ENCODE data around the gene TXNL4B.
"Not testable (repeated sequence)": the region's sequence is repeated elsewhere in the genome, so short reads cannot be mapped to it uniquely, and the experiment has no call there.

Gene TXNL4B

GRCh38 chr16:72084445-72084844, 9.0 kb downstream of the TXNL4B start:
- peaks cover 2% of the 10 kb centered on the region for H3K9me3 ChIP-seq (ENCODE audit: severe bottlenecking)
- no peak for DNase-seq
- H3K36me3 ChIP-seq, result peaks cover 45% of the 10 kb centered on the region
- no peak overlapping the region for H3K27ac ChIP-seq
- TF ChIP-seq CTCF (IDR thresholded peaks at IDR 0.05; ENCODE audit: low read depth, low read length), result no peak
- H3K4me3 ChIP-seq (ENCODE audit: low read depth, low read length), result no peak overlapping the region
- no peaks in the 10 kb centered on the region for H3K27me3 ChIP-seq (ENCODE audit: insufficient read depth, low read depth, severe bottlenecking)

- H3K27ac ChIP-seq, result no peak overlapping the region
- no peak for DNase-seq
- H3K27me3 ChIP-seq (ENCODE audit: insufficient read depth, low read depth, severe bottlenecking), result no peaks in the 10 kb centered on the region
- H3K36me3 ChIP-seq, result peaks cover 40% of the 10 kb centered on the region
- no peak for TF ChIP-seq CTCF (IDR thresholded peaks at IDR 0.05; ENCODE audit: low read depth, low read length)
- peaks cover 2% of the 10 kb centered on the region for H3K9me3 ChIP-seq (ENCODE audit: severe bottlenecking)
- no peak overlapping the region for H3K4me3 ChIP-seq (ENCODE audit: low read depth, low read length)
Observed at GRCh38 chr16:72083778-72084404, 9.5 kb downstream of the TXNL4B start.

GRCh38 chr16:72076991-72077706, 16.3 kb downstream of the TXNL4B start:
- H3K9me3 ChIP-seq (ENCODE audit: severe bottlenecking); DNase-seq; H3K36me3 ChIP-seq; H3K27me3 ChIP-seq (ENCODE audit: insufficient read depth, low read depth, severe bottlenecking); H3K4me3 ChIP-seq (ENCODE audit: low read depth, low read length); H3K27ac ChIP-seq: not testable (repeated sequence)

GRCh38 chr16:72075067-72075466, 18.4 kb downstream of the TXNL4B start:
- H3K9me3 ChIP-seq (ENCODE audit: severe bottlenecking); H3K27me3 ChIP-seq (ENCODE audit: insufficient read depth, low read depth, severe bottlenecking); H3K27ac ChIP-seq; H3K4me3 ChIP-seq (ENCODE audit: low read depth, low read length); H3K36me3 ChIP-seq; DNase-seq: not testable (repeated sequence)

- no peak overlapping the region for H3K4me3 ChIP-seq (ENCODE audit: low read depth, low read length)
- H3K27me3 ChIP-seq (ENCODE audit: insufficient read depth, low read depth, severe bottlenecking), result no peaks in the 10 kb centered on the region
- TF ChIP-seq CTCF (IDR thresholded peaks at IDR 0.05; ENCODE audit: low read depth, low read length), result no peak
- no peaks in the 10 kb centered on the region for H3K9me3 ChIP-seq (ENCODE audit: severe bottlenecking)
- no peaks in the 10 kb centered on the region for H3K36me3 ChIP-seq
- DNase-seq, result no peak
- no peak overlapping the region for H3K27ac ChIP-seq
Observed at GRCh38 chr16:72073560-72074230, 19.7 kb downstream of the TXNL4B start.

- H3K27me3 ChIP-seq (ENCODE audit: insufficient read depth, low read depth, severe bottlenecking), result no peaks in the 10 kb centered on the region
- H3K36me3 ChIP-seq, result no peaks in the 10 kb centered on the region
- H3K27ac ChIP-seq, result no peak overlapping the region
- no peak for TF ChIP-seq CTCF (IDR thresholded peaks at IDR 0.05; ENCODE audit: low read depth, low read length)
- no peak overlapping the region for H3K4me3 ChIP-seq (ENCODE audit: low read depth, low read length)
- no peaks in the 10 kb centered on the region for H3K9me3 ChIP-seq (ENCODE audit: severe bottlenecking)
- no peak for DNase-seq
Observed at GRCh38 chr16:72072514-72073342, 20.7 kb downstream of the TXNL4B start.

Data from WERI-Rb-1 (cell line).